Measurements from ENCODE around the gene TGFB1. TPM values are rescaled to one million over a fixed set of nuclear protein-coding genes. Genes with fewer than 3 reads are reported as not detected.

Gene TGFB1
- polyA plus RNA-seq, 3 donors, result 5.6 to 25.9 (median 24.0) TPM

DNA sequence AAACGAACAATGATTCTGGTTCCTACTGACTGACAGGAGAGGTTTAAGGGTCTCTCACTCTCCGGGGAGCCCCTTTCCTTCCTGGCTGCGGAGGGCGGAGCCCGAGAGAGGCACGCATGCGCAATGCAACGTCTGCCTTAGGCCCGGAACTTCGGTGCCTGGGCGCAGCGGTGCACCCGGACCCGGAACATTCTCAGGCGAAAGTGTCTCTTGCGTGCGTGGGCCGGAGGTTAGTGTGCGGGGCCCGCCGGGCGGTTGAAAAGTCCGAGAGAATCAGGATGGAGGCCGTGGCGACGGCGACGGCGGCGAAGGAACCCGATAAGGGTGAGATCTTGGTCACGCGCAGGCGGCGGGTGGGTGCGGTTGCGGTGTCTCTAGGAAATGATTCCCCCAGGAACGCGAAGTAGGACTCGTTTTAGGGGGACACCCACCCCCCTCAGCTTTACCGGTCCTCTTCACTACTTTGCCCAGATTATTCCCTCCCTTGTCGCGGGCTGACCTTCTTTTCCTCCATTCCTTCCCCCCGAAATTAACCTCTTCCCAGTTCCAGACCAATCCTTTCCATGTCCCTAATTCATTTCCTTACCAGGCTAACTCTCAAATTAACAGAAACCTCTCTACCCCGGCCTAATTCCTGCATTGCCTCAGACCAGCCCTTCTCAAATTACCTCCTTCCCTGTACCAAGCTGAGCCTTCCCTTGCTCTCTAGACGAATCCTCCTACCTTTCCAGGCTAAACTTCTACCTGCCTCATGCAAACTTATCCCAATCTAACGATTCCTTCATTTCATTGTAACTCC lies 43.5 kb downstream of the TGFB1 start, which contains the start of gene CCDC97:
Gene CCDC97, plus strand, starts transcription at position 140 of the 799 bp plus-strand sequence. Its CDS starts 139 bp downstream, at position 279.
- 0 to 1% (median 0%) methylated on average over 46 to 47 of the region's 47 CpGs for WGBS, 3 donors

DNA sequence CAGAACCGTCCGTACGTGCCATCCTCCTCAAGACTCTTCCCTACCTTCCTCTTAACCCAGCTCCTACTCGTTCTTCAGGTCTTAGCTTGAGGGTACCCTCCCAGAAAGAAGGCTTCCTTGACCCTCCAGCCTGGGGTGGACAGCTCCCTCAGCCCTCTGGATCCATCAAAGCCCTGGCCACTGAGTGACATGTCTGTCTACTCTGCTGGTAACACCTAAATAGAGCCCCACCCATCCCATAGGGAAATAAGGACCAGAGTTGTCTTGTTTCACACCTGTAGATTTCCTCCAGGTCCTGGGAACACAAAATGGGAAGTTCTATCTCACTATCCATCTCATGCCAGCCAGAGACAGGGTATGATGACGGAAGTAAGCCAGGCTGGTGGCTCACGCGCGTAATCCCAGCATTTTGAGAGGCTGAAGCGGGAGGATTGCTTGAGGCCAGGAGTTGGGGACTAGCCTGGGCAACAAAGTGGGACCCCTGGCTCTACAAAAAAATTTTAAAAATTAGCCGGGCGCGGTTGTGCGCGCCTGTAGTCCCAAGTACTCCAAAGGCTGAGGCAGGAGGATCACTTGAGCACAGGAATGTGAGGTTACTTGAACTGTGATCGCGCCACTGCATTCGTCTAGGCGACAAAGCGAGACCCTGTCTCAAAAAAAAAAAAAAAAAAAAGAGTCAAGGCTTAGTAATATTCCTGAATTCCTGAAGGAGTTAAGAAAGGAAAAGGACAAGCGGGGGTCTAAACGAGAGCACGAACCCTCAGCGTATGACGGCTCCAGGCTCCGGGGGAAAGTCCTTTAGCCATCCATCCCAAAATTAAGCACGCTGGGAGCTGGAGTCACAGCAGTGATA lies 44.3 kb downstream of the TGFB1 start:
- 5 to 8% (median 7%) methylated on average over 26 of the region's 26 CpGs for WGBS, 3 donors
- H3K27ac ChIP-seq (ENCODE audit: low read depth, low read length), result peak overlapping the region; percentile 77

More for the DNA sequence above, 43.5 kb downstream of the TGFB1 start, which contains the start of gene CCDC97:
- H3K27ac ChIP-seq (ENCODE audit: low read depth, low read length), result peak within 1 kb of the TSS; percentile 77

DNA sequence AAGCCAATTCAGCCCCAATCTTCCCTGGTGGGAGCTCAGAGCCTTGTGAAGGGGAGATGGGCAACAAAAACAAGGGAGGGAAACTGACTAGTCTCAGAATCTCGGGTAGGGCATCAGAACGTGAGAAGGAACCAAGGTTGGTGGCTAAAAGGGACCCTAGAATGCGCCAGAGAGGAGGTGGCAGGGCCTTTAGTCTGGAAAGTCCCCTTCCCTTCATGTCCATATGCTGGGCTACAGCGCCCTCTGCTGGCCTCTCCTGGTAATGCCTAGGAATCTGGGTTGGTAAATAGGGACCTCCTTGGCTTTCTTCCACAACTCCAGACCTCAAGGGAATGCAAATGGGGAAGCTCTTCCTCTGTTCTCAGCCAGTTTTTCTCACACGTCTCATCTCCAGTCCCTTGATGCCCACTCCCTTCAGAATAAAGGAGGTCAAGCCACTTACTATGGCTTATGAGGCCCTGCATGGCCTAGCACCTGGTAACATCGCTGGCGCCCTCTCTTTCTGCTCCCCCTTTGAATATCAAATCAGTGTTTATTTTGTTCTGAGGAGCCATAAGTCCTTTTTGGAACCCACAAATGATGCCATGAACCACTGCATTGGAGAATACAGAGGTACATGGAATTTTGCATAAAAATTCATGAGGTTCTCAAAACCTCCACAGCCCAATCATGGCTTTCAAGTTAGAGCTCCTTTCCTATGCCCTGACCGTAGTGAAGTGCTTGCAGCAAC lies 45.1 kb downstream of the TGFB1 start:
- 16 to 20% (median 20%) methylated on average over 8 of the region's 8 CpGs for WGBS, 3 donors
- H3K27ac ChIP-seq (ENCODE audit: low read depth, low read length), result no peak overlapping the region

DNA sequence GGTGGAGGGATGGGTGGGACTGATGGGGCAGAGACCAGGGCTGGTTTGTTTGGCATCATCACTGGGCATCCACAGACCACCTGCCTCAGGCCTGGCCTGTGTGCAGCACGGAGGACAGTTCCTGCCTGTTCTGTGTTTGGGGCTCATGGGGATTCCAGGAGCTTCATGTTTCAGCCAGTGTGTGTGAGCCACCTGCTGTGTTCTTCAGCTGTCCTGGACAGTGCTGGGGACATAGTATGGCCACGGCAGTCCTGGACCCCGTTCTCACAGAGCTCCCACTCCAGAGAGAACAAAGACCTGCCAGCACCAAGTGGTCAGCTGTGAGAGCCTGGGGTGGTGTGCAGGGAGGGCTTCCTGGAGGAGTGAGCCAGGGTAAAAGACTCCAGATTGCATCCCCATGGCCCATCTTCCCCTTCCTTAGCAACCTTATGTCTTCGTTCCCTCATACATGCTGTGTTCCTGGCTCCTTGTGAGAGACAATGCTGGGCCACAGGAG lies 45.7 kb downstream of the TGFB1 start:
- H3K27ac ChIP-seq (ENCODE audit: low read depth, low read length), result no peak overlapping the region
- 22 to 47% (median 39%) methylated on average over 4 of the region's 4 CpGs for WGBS, 3 donors

DNA sequence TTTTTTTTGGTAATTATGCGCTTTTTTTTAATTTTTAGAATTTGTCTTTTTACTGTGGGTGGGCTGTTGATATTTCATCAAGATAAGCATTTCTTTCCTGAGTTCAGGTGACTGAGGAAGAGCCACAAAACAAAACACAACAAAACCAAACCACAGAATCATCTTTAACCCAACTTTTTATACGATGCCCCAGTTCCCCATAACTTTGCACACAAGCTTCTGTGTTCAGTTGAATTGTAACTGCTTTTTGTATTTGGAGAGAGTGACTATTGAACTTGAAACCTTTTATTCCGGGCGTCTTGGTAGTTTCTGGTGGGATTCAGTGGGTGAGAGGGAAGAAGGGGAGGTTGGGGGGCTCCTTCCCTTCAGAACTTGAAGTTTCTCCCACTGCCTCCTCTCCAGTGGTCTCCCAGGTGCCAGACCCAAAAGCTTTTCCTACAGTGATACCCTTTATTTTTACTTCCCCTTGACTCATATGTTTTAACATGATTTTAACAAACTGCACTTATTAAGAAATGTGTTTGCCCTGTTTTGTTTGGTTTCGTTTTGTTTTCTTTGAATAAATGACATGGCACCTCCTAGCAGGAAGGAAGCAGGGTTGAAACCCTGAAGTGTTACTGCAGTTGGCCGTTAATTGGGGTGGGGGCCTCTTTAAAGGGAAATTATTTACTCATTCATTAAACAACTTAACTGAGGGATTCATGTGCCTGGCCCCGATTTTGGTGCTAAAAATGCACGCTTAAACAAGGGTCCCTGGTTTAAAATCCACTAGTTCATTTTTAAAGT lies 46.4 kb downstream of the TGFB1 start:
- WGBS, 3 donors, result 41 to 69% (median 42%) methylated on average over 8 of the region's 8 CpGs
- H3K27ac ChIP-seq (ENCODE audit: low read depth, low read length), result no peak overlapping the region

DNA sequence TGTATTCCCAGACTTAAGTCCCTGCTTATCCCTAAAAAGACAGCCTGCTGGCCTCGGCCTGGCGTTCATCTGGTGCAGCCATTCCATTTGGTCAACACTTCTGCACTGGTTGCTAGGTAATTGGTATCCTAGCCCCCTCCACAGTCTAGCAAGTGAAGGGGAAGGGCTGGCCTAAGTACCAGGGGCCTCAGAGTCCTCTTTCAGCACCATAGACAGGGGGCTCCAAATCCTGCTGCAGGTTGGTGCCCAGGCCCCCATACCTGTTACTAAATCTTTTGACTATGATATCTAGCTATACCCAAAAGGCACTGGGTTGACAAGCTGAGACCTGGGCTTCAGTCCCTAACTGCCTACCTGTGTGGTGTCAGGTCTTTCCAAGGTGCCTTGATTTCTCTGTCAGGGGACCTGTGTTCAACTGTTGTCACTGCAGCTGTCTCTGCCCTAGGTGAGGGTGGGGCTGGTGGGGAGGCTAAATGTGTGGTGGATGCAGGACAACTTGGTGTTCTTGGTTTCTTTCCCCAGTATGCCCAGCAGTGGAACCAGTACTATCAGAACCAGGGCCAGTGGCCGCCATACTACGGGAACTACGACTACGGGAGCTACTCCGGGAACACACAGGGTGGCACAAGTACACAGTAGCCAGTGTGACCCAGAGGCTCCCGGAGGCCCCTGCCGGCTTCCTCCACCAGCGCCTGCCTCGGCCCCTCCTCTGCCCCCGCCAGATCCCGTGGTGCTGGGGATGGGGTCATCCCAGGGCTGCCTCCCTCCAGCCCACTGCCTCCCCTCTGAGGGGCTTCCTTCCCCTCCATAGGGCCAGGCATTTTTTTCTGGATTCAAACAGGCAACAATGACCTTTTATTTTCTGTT lies 47.6 kb downstream of the TGFB1 start:
- 68 to 71% (median 70%) methylated on average over 12 to 13 of the region's 13 CpGs for WGBS, 3 donors
- H3K27ac ChIP-seq (ENCODE audit: low read depth, low read length), result no peak overlapping the region

DNA sequence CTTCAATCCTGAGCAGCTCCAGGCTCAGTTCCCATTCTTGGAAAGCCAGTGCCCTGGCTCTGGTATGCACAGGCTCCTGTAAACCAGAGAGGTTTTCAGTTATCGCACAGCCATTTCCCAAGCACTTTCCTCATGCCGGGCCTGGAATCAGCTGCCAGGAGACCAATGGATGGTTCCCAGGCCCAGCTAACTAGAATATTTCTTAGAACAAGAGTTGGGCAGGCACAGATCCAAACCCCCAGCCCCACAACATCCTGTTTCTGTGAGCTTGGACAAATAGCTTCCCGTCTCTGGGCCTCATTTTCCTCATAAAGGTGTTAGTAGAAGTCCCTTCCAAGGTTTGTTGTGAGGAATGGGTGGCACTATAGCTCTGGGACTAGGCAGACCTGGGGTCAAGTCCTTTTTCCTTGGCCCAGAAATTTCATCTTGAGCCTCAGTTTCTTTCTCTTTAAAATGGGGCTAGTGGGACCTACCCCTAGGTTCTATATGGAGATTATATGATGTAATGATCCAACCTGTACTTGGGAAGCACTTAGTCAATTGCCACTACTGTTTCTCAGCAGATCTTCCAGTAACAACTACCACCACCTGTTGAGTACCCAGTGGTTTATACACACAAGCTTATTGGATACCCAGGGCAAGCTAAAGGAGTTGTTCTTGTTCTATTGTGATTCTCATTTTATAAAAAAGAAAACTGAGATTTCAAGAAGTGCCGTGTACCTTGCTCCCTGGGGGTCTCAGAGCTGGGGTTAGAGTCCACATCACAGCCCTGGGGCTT lies 48.8 kb downstream of the TGFB1 start:
- WGBS, 3 donors, result 64 to 73% (median 66%) methylated on average over 4 of the region's 4 CpGs
- H3K27ac ChIP-seq (ENCODE audit: low read depth, low read length), result no peak overlapping the region

DNA sequence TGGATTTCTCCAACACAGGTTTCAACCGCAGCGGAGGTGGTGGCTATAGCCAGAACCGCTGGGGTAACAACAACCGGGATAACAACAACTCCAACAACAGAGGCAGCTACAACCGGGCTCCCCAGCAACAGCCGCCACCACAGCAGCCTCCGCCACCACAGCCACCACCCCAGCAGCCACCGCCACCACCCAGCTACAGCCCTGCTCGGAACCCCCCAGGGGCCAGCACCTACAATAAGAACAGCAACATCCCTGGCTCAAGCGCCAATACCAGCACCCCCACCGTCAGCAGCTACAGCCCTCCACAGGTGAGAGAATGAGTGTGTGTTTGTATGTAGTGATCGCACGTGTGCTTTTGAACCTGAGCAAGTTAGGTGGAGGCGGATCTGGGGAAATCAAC lies 49.8 kb downstream of the TGFB1 start:
- 90 to 95% (median 91%) methylated on average over 14 of the region's 14 CpGs for WGBS, 3 donors
- H3K27ac ChIP-seq (ENCODE audit: low read depth, low read length), result no peak overlapping the region

DNA sequence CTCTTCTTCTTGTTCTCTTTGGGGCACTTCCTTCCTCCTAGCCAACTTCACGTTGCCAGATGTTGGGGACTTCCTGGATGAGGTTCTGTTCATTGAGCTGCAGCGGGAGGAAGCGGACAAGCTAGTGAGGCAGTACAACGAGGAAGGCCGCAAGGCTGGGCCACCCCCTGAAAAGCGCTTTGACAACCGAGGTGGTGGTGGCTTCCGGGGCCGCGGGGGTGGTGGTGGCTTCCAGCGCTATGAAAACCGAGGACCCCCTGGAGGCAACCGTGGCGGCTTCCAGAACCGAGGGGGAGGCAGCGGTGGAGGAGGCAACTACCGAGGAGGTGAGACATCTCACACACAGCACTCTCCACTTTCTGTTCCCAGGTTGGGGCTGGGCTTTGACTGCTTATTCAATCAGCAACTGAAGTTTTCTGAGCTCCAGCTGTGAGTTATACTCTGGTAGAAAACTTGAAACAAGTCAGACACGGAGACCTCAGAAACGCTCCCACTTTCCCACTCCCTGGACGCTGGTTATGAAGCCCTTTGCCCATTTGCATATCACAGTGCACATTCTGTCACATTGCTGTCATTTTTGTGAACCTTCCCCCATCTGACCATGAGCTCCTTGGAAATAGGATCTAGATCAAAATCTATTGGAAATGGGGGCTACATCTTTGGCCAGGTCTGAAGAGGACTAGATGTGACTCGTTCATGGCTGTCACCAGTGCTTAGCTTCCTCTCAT lies 50.9 kb downstream of the TGFB1 start:
- 56 to 77% (median 57%) methylated on average over 19 to 21 of the region's 21 CpGs for WGBS, 3 donors
- no peak overlapping the region for H3K27ac ChIP-seq (ENCODE audit: low read depth, low read length)

DNA sequence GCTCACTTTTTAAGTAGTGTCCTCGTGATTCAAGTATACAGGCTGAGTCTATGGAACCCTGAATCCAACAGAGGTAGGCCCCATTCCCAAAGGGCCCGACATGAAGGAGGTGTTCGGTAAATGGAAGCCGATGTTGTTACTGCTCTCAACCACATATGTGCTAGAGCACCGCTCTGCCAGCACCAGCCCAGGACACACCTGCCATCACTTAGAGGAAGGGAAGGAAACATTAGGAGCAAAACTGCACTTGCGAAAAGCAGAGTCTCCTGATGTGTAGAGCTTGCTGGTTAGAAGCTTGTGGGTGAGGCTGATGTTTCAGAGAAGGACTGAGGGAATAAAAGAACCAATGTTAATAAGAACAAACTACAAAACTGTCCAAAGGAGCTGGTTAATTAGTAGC lies 53.2 kb downstream of the TGFB1 start:
- 56 to 89% (median 68%) methylated on average over 6 of the region's 6 CpGs for WGBS, 3 donors
- H3K27ac ChIP-seq (ENCODE audit: low read depth, low read length), result no peak overlapping the region

DNA sequence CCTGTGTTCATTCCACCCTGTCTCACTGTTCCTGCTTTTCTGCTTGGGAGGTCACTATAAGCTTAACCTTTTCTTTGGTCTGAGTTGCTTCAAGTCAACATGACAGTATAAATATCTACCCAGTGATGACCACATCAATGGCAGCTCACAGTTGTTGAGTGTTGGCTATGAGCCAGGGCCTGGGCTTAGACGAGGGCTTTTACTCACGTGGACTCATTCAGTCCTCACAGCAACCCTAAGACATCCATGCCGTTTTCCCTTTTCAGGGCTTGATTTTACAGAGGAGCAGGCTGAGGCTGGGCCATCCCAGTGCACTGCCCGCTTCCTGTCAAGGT lies 54.0 kb downstream of the TGFB1 start:
- no peak overlapping the region for H3K27ac ChIP-seq (ENCODE audit: low read depth, low read length)
- WGBS, 3 donors, result 31 to 49% (median 39%) methylated on average over 4 of the region's 4 CpGs

DNA sequence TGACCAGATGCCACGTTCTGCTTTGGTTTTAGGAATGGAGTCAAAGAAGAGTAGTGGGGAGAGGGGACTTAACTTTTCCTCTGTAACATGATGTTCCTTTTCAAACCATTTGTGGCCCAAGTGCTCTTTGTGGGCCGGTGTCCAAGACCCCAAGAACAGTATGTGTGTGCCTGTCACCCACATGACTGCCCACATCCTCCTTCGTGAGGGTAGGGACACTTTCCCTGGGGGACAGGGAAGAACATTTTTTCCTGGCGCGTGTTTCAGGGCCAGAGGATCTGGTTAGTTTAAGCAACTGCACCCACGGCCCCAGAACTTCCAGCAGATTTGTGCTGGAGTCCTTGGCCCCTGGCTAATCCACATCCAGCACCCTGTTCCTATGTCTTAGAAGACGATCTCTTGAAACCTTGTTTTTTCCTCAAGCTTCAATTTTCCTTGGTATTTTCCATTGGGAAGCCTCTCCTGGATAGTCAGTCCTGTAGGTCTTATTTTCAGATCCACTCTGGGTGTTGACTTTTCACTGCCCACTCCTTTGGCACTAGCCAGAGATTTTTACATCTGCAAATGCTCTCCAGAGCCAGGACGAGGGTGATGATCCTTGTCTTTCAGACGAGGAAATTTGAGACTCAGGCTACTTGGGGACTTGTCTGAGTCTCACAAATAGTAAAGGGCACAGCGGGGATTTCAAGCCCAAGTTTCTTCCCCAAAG lies 54.5 kb downstream of the TGFB1 start:
- WGBS, 3 donors, result 38 to 77% (median 42%) methylated on average over 10 of the region's 10 CpGs

DNA sequence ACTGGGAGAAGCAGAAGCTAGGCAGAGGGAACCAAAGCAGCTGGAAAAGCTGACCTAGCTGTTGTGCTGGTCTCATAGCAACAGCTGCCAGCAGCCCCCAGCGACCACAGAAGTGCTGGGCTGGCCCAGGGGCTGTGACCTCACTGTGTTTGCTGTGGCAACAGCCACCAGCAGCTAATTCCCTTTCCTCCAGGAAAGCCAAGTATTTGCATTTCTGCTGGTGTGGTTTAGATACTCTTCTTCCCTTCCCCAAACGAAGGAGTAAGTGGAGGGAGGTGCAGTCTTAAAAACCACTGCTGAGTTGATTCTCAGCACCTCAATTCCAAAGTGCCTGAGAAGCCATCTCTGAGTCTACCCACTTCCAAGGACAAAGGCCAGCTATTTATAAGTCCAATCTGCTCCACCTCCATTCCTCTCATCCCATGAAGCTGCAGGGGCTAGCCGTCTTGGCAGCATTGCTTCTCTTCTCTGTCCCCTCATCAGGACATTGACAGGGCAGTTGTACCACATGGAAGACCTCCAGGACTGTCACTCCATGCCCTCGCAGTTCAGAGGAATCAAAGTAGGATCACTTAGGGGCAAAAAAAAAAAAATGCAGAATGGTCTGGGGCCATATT lies 55.3 kb downstream of the TGFB1 start:
- peak overlapping the region; percentile 40 for H3K27ac ChIP-seq (ENCODE audit: low read depth, low read length)
- 25 to 52% (median 30%) methylated on average over 4 of the region's 4 CpGs for WGBS, 3 donors

More for the DNA sequence above, 54.5 kb downstream of the TGFB1 start:
- no peak overlapping the region for H3K27ac ChIP-seq (ENCODE audit: low read depth, low read length)

DNA sequence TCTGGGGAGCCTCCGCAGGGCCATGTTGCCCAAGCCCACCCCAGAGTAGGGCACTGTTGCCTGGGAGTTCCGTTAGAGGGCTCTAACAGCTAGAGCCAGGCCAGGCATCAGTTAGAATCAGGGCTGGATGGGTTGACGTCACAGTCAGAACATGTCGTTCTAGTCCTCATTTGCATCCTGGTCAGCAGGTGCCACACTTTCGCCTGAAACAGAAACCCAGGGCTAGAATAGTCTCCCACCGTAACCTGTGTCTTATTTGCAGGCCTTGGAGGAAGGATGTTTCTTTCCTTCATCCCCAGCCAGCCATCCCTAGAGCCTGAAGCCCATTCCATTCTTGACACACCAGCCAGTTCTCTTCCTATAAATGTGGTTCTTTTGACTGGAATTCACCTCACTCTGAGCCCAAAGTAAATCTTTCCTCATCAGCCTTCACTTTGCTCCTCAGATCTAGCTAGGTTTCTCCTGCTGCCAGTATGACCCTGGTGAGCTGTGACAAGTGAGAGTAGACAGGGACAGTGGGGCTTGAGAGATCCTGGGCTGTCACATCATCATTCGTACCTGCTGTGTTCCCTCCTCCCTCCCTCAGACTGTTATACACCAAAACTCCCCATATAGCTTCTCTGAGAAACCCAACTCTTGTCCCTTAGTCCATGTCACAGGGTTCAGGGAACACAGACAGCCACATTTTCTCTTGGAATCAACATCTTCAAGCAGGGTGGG lies 55.9 kb downstream of the TGFB1 start:
- WGBS, 3 donors, result 64 to 70% (median 67%) methylated on average over 7 of the region's 7 CpGs
- peak overlapping the region; percentile 84 for H3K27ac ChIP-seq (ENCODE audit: low read depth, low read length)
